Measurements from ENCODE around the gene NFKBIE. TPM values are rescaled to one million over a fixed set of nuclear protein-coding genes. Genes with fewer than 3 reads are reported as not detected.
A peak's percentile ranks its signal among the peaks of the same experiment; 100 is the strongest.

Gene NFKBIE
- total and polyA plus RNA-seq, 2 of the 13 experiments (the other 11 are each of a cell fraction or from before 2014, with no cell fraction given), result 6.7 to 14.5 TPM

DNA sequence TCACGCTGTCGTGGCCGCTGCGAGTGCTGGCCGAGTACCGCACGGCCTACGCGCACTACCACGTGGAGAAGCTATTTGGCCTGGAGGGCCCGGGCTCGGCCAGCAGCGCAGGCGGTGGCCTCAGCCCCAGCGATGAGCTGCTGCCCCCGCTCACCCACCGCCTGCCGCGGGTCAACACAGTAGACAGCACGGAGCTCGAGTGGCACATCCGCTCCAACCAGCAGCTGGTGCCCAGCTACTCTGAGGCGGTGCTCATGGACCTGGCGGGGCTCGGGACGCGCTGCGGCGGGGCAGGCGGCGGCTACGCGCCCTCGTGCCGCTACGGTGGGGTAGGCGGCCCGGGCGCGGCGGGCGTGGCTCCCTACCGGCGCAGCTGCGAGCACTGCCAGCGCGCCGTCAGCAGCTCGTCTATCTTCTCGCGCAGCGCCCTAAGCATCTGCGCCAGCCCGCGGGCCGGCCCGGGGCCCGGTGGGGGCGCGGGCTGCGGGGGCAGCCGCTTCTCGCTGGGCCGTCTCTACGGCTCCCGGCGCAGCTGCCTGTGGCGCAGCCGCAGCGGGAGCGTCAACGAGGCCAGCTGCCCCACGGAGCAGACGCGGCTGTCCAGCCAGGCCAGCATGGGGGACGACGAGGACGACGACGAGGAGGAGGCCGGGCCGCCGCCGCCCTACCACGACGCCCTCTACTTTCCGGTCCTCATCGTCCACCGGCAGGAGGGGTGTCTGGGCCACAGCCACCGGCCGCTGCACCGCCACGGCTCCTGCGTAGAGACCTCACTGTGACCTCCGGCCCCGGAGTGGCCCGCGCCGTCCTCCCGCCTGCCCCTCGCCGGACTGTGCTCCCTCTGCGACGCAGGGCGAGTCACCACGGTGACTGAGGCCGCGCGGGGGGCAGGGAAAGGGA lies 10.6 kb upstream of the NFKBIE start (continued):
- TF ChIP-seq, protein P1, sequence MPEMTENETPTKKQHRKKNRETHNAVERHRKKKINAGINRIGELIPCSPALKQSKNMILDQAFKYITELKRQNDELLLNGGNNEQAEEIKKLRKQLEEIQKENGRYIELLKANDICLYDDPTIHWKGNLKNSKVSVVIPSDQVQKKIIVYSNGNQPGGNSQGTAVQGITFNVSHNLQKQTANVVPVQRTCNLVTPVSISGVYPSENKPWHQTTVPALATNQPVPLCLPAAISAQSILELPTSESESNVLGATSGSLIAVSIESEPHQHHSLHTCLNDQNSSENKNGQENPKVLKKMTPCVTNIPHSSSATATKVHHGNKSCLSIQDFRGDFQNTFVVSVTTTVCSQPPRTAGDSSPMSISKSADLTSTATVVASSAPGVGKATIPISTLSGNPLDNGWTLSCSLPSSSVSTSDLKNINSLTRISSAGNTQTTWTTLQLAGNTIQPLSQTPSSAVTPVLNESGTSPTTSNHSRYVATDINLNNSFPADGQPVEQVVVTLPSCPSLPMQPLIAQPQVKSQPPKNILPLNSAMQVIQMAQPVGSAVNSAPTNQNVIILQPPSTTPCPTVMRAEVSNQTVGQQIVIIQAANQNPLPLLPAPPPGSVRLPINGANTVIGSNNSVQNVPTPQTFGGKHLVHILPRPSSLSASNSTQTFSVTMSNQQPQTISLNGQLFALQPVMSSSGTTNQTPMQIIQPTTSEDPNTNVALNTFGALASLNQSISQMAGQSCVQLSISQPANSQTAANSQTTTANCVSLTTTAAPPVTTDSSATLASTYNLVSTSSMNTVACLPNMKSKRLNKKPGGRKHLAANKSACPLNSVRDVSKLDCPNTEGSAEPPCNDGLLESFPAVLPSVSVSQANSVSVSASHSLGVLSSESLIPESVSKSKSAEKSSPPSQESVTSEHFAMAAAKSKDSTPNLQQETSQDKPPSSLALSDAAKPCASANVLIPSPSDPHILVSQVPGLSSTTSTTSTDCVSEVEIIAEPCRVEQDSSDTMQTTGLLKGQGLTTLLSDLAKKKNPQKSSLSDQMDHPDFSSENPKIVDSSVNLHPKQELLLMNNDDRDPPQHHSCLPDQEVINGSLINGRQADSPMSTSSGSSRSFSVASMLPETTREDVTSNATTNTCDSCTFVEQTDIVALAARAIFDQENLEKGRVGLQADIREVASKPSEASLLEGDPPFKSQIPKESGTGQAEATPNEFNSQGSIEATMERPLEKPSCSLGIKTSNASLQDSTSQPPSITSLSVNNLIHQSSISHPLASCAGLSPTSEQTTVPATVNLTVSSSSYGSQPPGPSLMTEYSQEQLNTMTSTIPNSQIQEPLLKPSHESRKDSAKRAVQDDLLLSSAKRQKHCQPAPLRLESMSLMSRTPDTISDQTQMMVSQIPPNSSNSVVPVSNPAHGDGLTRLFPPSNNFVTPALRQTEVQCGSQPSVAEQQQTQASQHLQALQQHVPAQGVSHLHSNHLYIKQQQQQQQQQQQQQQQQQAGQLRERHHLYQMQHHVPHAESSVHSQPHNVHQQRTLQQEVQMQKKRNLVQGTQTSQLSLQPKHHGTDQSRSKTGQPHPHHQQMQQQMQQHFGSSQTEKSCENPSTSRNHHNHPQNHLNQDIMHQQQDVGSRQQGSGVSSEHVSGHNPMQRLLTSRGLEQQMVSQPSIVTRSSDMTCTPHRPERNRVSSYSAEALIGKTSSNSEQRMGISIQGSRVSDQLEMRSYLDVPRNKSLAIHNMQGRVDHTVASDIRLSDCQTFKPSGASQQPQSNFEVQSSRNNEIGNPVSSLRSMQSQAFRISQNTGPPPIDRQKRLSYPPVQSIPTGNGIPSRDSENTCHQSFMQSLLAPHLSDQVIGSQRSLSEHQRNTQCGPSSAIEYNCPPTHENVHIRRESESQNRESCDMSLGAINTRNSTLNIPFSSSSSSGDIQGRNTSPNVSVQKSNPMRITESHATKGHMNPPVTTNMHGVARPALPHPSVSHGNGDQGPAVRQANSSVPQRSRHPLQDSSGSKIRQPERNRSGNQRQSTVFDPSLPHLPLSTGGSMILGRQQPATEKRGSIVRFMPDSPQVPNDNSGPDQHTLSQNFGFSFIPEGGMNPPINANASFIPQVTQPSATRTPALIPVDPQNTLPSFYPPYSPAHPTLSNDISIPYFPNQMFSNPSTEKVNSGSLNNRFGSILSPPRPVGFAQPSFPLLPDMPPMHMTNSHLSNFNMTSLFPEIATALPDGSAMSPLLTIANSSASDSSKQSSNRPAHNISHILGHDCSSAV (CRISPR knock-in tag; IDR thresholded peaks at IDR 0.05; ENCODE audit: borderline replicate concordance), result no peak
- TF ChIP-seq ZNF543 (CRISPR knock-in tag; IDR thresholded peaks at IDR 0.05), result no peak
- TF ChIP-seq ZMYM4 (CRISPR knock-in tag; IDR thresholded peaks at IDR 0.05), result no peak; the same call in 1 of the 2 replicates
- no peak for TF ChIP-seq GATAD2A (CRISPR knock-in tag; IDR thresholded peaks at IDR 0.05)
- 0 out of 2 replicates have a peak, but pooled peaks have one; percentile 11 for TF ChIP-seq FOXO1 (CRISPR knock-in tag; IDR thresholded peaks at IDR 0.05)
- TF ChIP-seq ARNT2 (CRISPR knock-in tag; IDR thresholded peaks at IDR 0.05; ENCODE audit: low read depth), result peak; percentile 72; the same call in 1 of the 2 replicates
- 0 out of 2 replicates have a peak, but pooled peaks have one; percentile 12 for TF ChIP-seq SOX5 (CRISPR knock-in tag; IDR thresholded peaks at IDR 0.05; ENCODE audit: borderline replicate concordance)
- no peak for TF ChIP-seq SOX6 (IDR thresholded peaks at IDR 0.05)
- TF ChIP-seq SOX6 (CRISPR knock-in tag; IDR thresholded peaks at IDR 0.05), result no peak
- no peak for TF ChIP-seq KMT2B (CRISPR knock-in tag; IDR thresholded peaks at IDR 0.05)
- peak; percentile 70; the same call in 1 of the 2 replicates for TF ChIP-seq RNF2 (conservative IDR thresholded peaks at IDR 0.05; ENCODE audit: low read depth)
- TF ChIP-seq MTF2 (CRISPR knock-in tag; IDR thresholded peaks at IDR 0.05; ENCODE audit: borderline replicate concordance), result peak; percentile 83
- TF ChIP-seq, protein P2, sequence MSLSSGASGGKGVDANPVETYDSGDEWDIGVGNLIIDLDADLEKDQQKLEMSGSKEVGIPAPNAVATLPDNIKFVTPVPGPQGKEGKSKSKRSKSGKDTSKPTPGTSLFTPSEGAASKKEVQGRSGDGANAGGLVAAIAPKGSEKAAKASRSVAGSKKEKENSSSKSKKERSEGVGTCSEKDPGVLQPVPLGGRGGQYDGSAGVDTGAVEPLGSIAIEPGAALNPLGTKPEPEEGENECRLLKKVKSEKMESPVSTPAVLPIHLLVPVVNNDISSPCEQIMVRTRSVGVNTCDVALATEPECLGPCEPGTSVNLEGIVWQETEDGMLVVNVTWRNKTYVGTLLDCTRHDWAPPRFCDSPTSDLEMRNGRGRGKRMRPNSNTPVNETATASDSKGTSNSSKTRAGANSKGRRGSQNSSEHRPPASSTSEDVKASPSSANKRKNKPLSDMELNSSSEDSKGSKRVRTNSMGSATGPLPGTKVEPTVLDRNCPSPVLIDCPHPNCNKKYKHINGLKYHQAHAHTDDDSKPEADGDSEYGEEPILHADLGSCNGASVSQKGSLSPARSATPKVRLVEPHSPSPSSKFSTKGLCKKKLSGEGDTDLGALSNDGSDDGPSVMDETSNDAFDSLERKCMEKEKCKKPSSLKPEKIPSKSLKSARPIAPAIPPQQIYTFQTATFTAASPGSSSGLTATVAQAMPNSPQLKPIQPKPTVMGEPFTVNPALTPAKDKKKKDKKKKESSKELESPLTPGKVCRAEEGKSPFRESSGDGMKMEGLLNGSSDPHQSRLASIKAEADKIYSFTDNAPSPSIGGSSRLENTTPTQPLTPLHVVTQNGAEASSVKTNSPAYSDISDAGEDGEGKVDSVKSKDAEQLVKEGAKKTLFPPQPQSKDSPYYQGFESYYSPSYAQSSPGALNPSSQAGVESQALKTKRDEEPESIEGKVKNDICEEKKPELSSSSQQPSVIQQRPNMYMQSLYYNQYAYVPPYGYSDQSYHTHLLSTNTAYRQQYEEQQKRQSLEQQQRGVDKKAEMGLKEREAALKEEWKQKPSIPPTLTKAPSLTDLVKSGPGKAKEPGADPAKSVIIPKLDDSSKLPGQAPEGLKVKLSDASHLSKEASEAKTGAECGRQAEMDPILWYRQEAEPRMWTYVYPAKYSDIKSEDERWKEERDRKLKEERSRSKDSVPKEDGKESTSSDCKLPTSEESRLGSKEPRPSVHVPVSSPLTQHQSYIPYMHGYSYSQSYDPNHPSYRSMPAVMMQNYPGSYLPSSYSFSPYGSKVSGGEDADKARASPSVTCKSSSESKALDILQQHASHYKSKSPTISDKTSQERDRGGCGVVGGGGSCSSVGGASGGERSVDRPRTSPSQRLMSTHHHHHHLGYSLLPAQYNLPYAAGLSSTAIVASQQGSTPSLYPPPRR (CRISPR knock-in tag; IDR thresholded peaks at IDR 0.05; ENCODE audit: borderline replicate concordance), result no peak
- no peak for TF ChIP-seq PRPF4 (IDR thresholded peaks at IDR 0.05; ENCODE audit: low read depth, low read length, poor library complexity, severe bottlenecking)
- TF ChIP-seq ZNF235 (CRISPR knock-in tag; IDR thresholded peaks at IDR 0.05; ENCODE audit: borderline replicate concordance), result peak; percentile 61; the same call in 1 of the 2 replicates
- peak; percentile 78 for TF ChIP-seq ZNF546 (CRISPR knock-in tag; conservative IDR thresholded peaks at IDR 0.05)
- no peak for TF ChIP-seq RBFOX2 (IDR thresholded peaks at IDR 0.05; ENCODE audit: low read depth, low read length)

Measured in HepG2 (cell line).